ENCODE data around the gene SLC44A3.

DNA sequence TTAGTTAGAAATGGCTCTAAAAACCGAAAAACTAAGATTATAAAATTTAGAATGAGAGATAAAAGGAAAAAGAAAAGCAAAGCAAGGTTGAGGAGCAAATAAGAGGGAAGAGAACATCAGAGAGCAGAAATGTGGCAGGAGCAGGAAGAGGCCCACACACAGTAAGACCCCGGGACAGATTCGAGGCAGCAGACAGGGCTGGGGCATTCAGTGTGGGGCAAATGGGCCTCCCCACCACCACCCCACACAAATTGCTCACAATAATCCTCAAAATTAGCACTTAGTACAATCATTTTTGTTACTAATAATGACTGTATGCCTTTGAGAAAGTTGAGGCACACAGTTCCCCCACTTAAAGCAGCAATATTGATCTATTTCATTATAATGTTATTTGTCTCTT, 17.1 kb upstream of the SLC44A3 start:
- TF ChIP-seq, protein P1, sequence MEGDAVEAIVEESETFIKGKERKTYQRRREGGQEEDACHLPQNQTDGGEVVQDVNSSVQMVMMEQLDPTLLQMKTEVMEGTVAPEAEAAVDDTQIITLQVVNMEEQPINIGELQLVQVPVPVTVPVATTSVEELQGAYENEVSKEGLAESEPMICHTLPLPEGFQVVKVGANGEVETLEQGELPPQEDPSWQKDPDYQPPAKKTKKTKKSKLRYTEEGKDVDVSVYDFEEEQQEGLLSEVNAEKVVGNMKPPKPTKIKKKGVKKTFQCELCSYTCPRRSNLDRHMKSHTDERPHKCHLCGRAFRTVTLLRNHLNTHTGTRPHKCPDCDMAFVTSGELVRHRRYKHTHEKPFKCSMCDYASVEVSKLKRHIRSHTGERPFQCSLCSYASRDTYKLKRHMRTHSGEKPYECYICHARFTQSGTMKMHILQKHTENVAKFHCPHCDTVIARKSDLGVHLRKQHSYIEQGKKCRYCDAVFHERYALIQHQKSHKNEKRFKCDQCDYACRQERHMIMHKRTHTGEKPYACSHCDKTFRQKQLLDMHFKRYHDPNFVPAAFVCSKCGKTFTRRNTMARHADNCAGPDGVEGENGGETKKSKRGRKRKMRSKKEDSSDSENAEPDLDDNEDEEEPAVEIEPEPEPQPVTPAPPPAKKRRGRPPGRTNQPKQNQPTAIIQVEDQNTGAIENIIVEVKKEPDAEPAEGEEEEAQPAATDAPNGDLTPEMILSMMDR (IDR thresholded peaks at IDR 0.05; ENCODE audit: low read length): no peak
- TF ChIP-seq EZH2 (optimal IDR thresholded peaks at IDR 0.05; ENCODE audit: low read depth, low read length): no peak
